Measurements from ENCODE around the gene PRKCD.

DNA sequence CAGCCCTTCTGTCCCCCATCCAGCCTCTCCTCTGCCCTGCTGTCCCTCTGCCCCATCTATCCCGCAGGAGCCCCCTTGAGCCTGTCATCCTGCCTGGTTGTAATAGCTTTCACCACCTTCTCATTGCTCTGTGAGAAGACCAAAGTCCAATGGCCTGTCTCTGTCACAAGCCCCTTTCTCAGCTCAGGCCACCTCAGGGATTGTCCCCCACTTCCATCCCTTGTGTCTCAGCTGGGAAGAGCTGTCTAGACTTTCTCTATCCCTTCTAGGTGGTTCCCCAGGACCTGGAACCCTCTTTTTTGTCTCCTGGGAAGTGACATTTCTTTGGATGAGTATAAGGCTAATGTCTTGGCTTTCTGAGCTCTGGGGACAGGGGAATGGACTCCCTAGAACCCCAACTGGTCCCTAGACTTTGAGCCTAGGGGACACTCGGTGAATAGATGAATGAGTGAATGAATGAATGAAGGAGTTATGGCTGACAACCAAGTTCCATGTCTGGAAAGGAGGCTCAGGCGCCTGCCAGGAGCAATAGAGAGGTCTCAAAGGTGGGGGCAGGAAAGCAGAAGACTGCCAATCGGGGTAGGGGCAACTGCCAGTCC is 849 bp upstream of the PRKCD start:
- TF ChIP-seq, protein P1, sequence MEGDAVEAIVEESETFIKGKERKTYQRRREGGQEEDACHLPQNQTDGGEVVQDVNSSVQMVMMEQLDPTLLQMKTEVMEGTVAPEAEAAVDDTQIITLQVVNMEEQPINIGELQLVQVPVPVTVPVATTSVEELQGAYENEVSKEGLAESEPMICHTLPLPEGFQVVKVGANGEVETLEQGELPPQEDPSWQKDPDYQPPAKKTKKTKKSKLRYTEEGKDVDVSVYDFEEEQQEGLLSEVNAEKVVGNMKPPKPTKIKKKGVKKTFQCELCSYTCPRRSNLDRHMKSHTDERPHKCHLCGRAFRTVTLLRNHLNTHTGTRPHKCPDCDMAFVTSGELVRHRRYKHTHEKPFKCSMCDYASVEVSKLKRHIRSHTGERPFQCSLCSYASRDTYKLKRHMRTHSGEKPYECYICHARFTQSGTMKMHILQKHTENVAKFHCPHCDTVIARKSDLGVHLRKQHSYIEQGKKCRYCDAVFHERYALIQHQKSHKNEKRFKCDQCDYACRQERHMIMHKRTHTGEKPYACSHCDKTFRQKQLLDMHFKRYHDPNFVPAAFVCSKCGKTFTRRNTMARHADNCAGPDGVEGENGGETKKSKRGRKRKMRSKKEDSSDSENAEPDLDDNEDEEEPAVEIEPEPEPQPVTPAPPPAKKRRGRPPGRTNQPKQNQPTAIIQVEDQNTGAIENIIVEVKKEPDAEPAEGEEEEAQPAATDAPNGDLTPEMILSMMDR (IDR thresholded peaks at IDR 0.05): peak in 1 of 4 experiments; percentile 43
- no peak for TF ChIP-seq POLR2A (IDR thresholded peaks at IDR 0.05)
- no peak for TF ChIP-seq EP300 (IDR thresholded peaks at IDR 0.05)

Measured in sigmoid colon (tissue), 4 donors.